Measurements from ENCODE around the gene ASTN2.

ASTN2 gene

GRCh38 chr9:116389541-116390302, 1025.1 kb downstream of the ASTN2 start:
- no peak for DNase-seq

- no peak for DNase-seq
Observed at GRCh38 chr9:116387934-116388698, 1026.7 kb downstream of the ASTN2 start.

- no peak for DNase-seq
Observed at GRCh38 chr9:116383936-116384335, 1030.9 kb downstream of the ASTN2 start.

DNA sequence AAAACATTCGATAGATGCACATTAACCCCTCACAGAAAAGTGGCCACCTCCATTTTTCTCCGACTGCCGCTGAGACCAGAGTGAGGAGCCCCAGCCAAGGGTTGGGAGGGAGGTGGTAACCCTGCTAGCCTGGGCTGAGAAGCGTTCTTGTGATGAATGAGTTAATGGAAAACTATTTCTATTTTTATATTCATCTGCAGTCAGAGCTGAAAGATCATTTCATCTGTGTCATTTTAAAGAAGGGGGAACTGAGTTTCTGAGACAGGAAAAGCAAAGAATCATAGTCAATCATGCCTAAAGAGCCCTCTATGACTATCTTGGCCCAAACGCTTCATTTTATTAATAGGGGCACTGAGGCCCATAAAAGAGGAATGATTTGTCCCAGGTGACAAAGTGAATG, 1031.7 kb downstream of the ASTN2 start:
- DNase-seq, result no peak

GRCh38 chr9:116382053-116382452, 1032.8 kb downstream of the ASTN2 start:
- DNase-seq, result no peak

DNA sequence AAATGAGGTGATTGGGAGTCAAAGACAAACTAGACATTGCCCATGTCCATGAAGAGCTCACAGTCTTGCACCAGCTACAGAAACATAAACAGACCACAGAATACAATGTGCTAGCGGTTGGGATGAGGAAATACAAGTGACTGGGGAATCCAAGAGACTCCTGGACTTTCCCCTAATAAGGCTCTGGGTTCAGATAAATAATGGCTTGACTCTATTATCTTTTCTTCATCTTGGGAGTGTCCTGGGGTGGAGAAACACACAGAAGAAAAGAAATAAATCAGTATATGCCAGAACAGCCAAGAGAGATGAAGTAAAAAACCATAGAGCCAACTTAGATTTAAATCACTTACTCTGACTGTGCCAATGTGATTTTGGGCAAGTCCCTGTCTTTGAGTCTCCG, 1033.5 kb downstream of the ASTN2 start:
- no peak for DNase-seq

- no peak for DNase-seq
Observed at GRCh38 chr9:116380496-116380995, 1034.3 kb downstream of the ASTN2 start.

DNA sequence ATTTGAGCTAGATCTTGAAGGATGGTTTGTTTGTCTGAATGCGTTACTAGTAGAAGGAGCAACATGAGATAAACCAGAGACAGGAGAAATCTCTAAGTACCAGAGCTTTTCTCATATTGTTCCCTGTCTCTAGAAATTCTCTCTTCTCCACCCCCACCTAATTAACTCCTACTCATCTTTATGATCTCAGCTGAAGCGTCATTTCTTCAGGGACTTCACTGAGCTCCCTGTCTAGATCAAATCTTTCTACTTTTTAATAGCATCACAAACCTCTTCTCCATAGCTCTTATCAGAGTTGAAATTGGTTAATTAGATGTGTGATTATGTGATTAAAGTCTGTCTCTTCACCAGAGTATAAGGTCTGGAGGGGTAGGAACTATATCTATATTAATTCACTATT, 1035.0 kb downstream of the ASTN2 start:
- no peak for DNase-seq

DNA sequence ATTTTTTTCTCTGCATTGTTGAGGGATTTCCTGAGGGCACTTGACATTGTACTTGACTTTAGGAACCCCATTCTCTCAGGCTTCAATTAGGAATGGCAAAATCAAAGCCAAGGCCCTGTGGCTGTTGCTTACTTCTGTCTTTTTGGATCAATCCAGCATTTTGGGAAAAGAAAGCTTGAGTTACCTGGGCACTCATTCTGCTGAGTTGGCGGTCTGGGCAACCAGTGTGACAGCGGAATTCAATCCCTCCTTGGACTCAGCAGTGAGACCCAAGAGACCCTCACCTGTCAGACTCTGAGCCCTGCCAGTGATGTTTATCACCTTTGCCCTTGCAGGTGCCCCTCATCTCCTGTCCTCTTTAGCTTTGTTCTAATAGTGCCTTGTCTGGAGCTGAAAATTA, 1036.0 kb downstream of the ASTN2 start:
- DNase-seq, result no peak

GRCh38 chr9:116377179-116377798, 1037.6 kb downstream of the ASTN2 start:
- no peak for DNase-seq

Data from activated gamma-delta T cell (primary cell).